DLD1 (cell line): ENCODE measurements around the gene NAV3.
"Not testable (repeated sequence)": the region's sequence is repeated elsewhere in the genome, so short reads cannot be mapped to it uniquely, and the experiment has no call there.

Source experiments
- in situ Hi-C: cut with HindIII; loops from 2 replicates; pipeline ENCODE4 v1.10.0; 2017; ENCODE audit warnings: low sequenced_read_pairs

Gene NAV3

DNA sequence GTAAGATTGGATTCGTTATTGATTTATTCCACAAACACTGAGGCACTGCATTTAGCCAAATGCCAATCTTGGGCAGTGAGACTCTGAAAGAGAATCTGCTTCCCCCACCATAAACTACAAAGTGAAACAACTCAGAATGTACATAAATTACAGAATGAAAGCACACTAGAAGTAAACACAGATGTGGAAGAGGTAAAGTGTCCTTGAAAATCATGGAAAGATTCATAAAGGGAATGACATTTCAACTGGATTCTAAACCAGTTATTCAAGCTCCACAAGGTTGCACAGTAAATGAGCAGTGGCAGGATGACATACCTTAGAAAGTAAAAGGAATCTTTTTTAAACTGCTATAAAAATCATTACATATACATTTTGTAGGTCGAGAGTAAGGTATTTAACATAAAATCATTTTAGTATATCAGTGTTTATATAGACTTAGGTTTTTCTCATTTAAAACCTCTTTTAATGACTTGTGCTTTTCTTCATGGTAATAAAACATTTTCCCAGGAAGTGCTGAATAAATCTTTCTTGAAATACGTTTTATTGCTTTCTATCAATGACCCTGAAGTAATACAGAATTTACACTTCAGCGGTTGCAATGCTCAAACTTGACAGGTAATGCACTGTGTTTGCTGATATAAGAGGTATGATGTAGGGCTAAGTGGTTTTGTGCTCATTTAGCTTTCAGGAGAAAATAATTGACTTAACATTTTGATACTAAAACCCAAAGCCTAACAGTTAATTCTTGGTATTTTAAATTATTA lies 270.6 kb downstream of the NAV3 start:
- in situ Hi-C loops, result no loop called here

GRCh38 chr12:78101946-78102635 lies 271.4 kb downstream of the NAV3 start:
- in situ Hi-C loops, result no loop called here

- in situ Hi-C loops, result not testable (repeated sequence)
Measured at GRCh38 chr12:78102801-78103200, 272.1 kb downstream of the NAV3 start.

- in situ Hi-C loops, result no loop called here
Measured at GRCh38 chr12:78115889-78116288, 285.2 kb downstream of the NAV3 start.

DNA sequence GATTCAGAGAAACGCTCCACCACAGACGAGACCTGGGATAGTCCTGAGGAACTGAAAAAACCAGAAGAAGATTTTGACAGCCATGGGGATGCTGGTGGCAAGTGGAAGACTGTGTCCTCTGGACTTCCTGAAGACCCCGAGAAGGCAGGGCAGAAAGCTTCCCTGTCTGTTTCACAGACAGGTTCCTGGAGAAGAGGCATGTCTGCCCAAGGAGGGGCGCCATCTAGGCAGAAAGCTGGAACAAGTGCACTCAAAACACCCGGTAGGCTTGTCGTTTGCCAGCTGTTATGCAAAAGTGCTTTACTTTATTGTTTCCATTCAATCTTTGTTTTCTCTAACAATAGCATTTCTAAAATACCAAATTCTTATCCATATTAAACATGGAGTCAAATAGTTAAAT lies 287.3 kb downstream of the NAV3 start:
- in situ Hi-C loops, result no loop called here

- in situ Hi-C loops, result no loop called here
Measured at GRCh38 chr12:78118486-78118885, 287.8 kb downstream of the NAV3 start.

DNA sequence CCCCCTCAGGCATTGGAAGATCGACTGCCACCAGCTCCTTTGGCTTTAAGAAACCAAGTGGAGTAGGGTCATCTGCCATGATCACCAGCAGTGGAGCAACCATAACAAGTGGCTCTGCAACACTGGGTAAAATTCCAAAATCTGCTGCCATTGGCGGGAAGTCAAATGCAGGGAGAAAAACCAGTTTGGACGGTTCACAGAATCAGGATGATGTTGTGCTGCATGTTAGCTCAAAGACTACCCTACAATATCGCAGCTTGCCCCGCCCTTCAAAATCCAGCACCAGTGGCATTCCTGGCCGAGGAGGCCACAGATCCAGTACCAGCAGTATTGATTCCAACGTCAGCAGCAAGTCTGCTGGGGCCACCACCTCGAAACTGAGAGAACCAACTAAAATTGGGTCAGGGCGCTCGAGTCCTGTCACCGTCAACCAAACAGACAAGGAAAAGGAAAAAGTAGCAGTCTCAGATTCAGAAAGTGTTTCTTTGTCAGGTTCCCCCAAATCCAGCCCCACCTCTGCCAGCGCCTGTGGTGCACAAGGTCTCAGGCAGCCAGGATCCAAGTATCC lies 288.7 kb downstream of the NAV3 start:
- in situ Hi-C loops, result no loop called here

DNA sequence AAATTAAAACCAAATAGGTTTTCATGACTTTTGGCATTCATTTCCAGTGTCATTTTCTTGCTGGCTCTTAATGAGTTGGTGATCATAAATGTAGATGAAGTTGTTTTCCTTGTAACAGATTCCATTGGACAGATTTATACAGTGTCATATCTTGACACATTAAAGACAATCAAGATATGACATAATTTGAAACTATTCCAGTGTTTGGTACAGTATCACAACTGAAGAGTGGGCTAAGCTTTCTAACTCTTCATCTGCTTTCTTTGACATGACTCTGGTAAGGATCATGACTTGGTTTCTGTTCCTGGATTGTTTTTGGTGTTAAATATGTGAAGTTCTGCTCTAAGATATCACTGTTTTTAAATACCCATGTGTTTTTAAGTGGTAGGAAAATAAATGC lies 289.6 kb downstream of the NAV3 start:
- in situ Hi-C loops, result no loop called here

- in situ Hi-C loops, result no loop called here
Measured at GRCh38 chr12:78120866-78121560, 290.3 kb downstream of the NAV3 start.

DNA sequence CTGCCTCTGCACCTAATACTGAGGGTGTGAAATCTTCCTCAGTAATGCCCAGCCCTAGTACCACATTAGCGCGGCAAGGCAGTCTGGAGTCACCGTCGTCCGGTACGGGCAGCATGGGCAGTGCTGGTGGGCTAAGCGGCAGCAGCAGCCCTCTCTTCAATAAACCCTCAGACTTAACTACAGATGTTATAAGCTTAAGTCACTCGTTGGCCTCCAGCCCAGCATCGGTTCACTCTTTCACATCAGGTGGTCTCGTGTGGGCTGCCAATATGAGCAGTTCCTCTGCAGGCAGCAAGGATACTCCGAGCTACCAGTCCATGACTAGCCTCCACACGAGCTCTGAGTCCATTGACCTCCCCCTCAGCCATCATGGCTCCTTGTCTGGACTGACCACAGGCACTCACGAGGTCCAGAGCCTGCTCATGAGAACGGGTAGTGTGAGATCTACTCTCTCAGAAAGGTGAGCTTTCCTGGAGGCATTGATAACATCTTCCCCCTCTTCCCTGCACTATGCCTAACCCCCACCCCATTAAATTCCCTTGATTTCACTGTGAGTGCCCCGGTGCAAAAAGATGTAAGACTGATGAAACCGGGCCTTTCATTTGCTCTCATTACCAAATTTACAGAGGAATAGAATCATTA lies 291.4 kb downstream of the NAV3 start:
- in situ Hi-C loops, result no loop called here

DNA sequence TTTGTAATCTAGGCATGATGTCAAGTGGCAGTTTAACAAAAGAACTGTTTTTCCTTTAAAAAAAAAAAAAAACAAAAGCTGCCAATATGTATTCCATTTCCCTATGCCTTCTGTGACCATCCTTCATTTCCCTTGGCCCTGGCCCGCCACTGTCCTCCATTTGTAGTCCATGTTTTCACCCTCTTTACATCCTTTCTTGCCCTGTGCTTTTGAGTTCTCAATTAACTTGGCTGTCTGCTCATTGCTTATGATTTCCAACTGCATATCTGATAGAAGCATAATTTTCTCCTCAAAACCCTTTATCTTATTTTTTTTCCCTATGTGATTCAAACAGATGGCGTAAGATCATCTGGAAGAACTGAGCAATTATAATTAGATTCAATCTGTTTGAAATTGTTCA lies 297.5 kb downstream of the NAV3 start:
- in situ Hi-C loops, result no loop called here

DNA sequence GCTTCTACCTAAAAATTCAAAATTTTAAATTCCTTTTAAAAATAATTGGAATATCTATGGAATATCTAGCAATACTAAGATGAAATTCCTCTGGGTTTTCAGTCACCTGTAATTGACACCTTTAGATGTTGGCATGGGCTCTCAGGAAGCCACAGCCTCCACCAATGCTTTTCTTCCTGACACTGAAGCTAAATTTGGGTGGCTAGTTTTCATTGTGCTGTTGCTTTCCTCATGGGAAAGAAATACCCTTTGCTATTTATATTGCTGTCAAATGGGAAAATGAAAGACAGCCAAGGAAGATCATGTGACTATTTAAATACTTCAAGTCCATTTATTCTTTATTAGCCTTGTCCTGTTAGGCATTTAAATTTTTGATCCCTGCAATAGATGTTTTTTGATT lies 313.0 kb downstream of the NAV3 start:
- in situ Hi-C loops, result no loop called here

GRCh38 chr12:78145398-78145797 lies 314.7 kb downstream of the NAV3 start:
- in situ Hi-C loops, result no loop called here

- in situ Hi-C loops, result no loop called here
Measured at GRCh38 chr12:78146365-78146772, 315.7 kb downstream of the NAV3 start.

- in situ Hi-C loops, result no loop called here
Measured at GRCh38 chr12:78149459-78149858, 318.8 kb downstream of the NAV3 start.

DNA sequence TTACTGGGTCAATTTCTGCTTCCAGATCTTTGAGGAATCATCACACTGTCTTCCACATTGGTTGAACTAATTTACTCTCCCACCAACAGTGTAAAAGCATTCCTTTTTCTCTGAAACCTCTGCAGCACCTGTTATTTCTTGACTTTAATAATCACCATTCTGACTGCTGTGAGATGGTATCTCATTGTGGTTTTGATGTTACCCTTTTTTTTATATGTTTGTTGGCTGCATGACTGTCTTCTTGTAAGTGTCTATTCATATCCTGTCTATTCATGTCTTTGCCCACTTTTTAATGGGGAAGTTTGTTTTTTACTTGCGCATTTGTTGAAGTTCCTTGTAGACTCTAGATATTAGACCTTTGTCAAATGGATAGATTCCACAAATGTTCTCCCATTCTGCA lies 324.9 kb downstream of the NAV3 start:
- in situ Hi-C loops, result no loop called here

- in situ Hi-C loops, result no loop called here
Measured at GRCh38 chr12:78156751-78157150, 326.1 kb downstream of the NAV3 start.

DNA sequence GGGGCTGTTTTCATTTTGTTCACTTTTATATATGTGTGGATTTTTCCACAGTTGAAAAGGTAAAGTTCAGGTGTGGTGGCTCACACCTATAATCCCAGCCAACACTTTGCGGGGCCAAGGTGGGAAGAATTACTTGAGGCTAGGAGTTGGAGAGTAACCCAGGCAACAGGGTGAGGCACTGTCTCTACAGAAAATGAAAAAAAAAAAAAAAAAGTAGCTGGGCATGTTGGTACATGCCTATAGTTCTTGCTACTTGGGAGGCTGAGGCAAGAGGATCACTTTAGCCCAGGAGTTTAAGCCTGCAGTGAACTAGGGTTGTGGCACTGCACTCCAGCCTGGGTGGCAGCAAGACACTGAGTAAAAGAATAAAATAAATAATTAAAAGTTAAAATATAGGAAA lies 326.5 kb downstream of the NAV3 start:
- in situ Hi-C loops, result no loop called here

- in situ Hi-C loops, result no loop called here
Measured at GRCh38 chr12:78164154-78164553, 333.5 kb downstream of the NAV3 start.

DNA sequence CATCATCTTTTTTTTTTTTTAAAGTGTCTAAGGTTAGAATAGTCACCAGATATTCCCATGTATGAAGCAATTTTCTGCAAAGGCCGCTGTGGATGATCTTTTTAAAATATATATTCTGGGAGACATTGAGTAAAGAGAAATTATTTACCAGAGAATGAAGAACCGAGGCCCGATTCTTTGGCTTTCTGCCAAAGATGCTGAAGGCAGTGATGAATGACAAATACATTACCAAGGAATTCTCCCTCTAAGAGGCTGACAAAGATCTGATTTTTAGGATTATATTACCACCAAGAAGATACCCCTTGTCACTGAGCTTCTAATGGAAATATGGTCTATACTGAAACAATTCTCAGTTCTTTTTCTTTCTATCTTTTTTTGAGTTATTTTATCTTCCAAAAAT lies 336.8 kb downstream of the NAV3 start:
- in situ Hi-C loops, result no loop called here

- in situ Hi-C loops, result no loop called here
Measured at GRCh38 chr12:78171061-78171460, 340.4 kb downstream of the NAV3 start.
